Activated CD4-positive, alpha-beta T cell treated with anti-CD3 and anti-CD28 coated beads, Interleukin-2, amount 10 ng/mL, durations not matched to agents 7 days and 5 days (primary cell): Measurements from ENCODE around the gene ERBB4. TPM values are rescaled to one million over a fixed set of nuclear protein-coding genes. Genes with fewer than 3 reads are reported as not detected.

Source experiments
- CTCF ChIA-PET: fragments of 350-600 bp; sonication (Branson Sonifier 250); formaldehyde crosslinking; loops from one replicate; lab custom pipeline; 2021; ENCODE audit warnings: antibody characterized with exemption; lab: Charles Lee
- POLR2A ChIA-PET: fragments of 350-600 bp; sonication (Branson Sonifier 250); formaldehyde crosslinking; loops from one replicate; lab custom pipeline; 2021; ENCODE audit warnings: antibody characterized with exemption; lab: Charles Lee
- DNase-seq: peaks from one replicate; pipeline ENCODE4 v3.0.0-alpha.2; 2020
- H3K27ac Mint-ChIP-seq: one replicate; pipeline ENCODE4 v1.8.0; 2021; ENCODE audit warnings: mild to moderate bottlenecking, moderate library complexity, mixed read lengths
- H3K27me3 Mint-ChIP-seq: one replicate; pipeline ENCODE4 v1.8.0; 2021; ENCODE audit warnings: mixed read lengths
- H3K36me3 Mint-ChIP-seq: one replicate; pipeline ENCODE4 v1.8.0; 2021; ENCODE audit warnings: low read depth, mixed read lengths
- H3K4me1 Mint-ChIP-seq: one replicate; pipeline ENCODE4 v1.8.0; 2021; ENCODE audit warnings: mixed read lengths
- H3K4me3 Mint-ChIP-seq: one replicate; pipeline ENCODE4 v1.8.0; 2021; ENCODE audit warnings: mild to moderate bottlenecking, moderate library complexity, mixed read lengths
- H3K9me3 Mint-ChIP-seq: one replicate; pipeline ENCODE4 v1.8.0; 2021; ENCODE audit warnings: mixed read lengths
- total RNA-seq, 2 experiments: library from RNA; stranded (reverse); gene quantifications; one replicate each; pipeline ENCODE4 v1.2.3, GENCODE V29; 2021

ERBB4 gene
- total RNA-seq, 2 experiments from 2014 or later, result not detected

DNA sequence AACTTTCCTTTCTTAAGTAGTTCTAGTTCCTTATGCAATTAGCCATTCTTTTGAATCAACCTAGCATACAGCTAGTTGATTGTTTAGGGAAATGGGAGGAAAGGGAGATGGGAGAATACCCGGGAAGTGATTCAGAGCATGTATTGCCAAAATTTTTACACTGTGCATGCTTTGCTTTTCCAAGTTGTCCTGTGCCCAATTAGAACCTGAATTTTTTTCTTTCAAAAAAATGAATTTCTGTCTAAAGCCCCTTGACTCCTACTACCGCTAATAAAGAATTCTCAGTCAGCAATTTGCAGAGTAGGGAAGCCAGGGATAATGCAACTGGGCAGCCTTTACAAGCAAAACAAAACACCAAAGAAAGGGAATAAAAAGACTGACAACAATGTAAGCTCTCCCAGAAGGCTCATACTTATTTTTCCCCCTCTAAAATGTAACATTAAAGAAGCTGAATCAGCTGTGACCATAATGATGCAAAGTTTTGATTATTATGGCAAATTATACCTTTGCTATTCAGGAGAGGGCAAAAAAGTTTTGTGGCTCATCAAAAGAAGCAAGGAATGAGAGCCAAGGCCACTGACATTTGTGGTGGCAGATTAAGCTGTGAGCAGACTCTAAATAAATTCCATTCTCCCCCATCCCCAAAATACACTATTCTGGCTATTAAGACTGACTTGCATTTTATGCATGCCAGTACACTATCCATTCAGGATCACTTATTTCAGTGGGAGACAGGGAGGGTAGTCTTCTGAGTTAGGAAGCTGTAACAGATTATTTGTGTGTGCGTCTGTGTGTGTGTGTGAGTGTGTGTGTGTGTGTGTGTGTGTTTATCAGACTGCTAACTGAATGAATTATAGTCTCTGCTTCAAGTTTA is 174.3 kb downstream of the ERBB4 start:
- Mint-ChIP-seq H3K27ac (no peak overlapping the region), H3K4me3 (no peak overlapping the region), H3K9me3 (no peaks in the 10 kb centered on the region), H3K27me3 (no peaks in the 10 kb centered on the region), H3K36me3 (no peaks in the 10 kb centered on the region), H3K4me1 (no peaks in the 10 kb centered on the region)
- POLR2A ChIA-PET, result no interaction called here
- CTCF ChIA-PET, result no interaction called here
- DNase-seq, result no peak

DNA sequence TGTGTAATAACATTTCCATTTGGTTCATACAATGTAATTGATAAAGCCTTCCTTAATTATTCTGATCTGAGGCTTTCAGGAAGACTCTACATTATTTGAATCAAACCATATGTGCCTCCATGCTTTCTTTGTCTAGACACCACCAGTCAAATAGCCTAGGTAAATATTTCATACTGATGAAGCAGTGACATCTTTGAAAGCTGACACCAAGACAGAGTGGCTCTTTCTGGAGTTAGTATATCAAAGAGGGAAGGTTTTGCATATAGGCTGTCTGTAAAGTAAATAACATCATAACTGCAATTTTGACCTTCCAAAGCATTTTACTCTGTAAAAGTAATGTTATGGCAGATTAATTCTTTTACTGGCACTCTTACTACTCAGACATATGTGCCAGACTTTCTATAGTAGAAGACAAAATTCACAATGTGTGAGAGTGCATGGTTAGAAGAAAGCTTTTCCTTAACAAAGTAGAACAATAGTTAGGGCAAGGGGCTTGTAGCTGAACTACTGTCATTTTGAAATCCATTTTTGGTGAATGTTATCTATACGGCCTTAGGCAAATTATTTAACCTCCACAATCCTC is 177.3 kb downstream of the ERBB4 start:
- CTCF ChIA-PET, result no interaction called here
- H3K27me3 Mint-ChIP-seq, result no peaks in the 10 kb centered on the region
- H3K36me3 Mint-ChIP-seq, result no peaks in the 10 kb centered on the region
- H3K4me3 Mint-ChIP-seq, result no peak overlapping the region
- POLR2A ChIA-PET, result no interaction called here
- DNase-seq, result no peak
- H3K9me3 Mint-ChIP-seq, result no peaks in the 10 kb centered on the region
- no peak overlapping the region for H3K27ac Mint-ChIP-seq
- H3K4me1 Mint-ChIP-seq, result no peaks in the 10 kb centered on the region

DNA sequence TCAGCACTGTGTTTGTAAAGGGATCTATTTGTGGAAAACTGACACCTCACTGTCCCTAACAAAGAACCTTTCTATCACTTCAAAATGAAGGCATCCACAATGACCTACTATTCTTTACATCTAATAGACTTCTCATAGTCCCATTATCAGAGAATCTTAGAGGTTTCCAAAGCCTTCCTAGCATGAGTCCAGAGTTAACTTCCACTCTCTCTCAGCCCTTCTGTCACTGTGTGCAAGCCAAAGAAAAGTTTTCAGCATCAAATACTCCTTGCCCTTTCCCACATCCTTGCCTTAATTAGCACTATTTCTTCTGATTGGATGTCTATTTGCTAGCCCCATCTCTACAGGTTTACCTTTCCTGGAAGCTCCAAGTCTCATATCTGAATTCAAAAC is 178.5 kb downstream of the ERBB4 start:
- Mint-ChIP-seq H3K4me3 (no peak overlapping the region), H3K27me3 (no peaks in the 10 kb centered on the region), H3K27ac (no peak overlapping the region), H3K4me1 (no peaks in the 10 kb centered on the region), H3K9me3 (no peaks in the 10 kb centered on the region), H3K36me3 (no peaks in the 10 kb centered on the region)
- CTCF ChIA-PET, result no interaction called here
- POLR2A ChIA-PET, result no interaction called here
- no peak for DNase-seq

DNA sequence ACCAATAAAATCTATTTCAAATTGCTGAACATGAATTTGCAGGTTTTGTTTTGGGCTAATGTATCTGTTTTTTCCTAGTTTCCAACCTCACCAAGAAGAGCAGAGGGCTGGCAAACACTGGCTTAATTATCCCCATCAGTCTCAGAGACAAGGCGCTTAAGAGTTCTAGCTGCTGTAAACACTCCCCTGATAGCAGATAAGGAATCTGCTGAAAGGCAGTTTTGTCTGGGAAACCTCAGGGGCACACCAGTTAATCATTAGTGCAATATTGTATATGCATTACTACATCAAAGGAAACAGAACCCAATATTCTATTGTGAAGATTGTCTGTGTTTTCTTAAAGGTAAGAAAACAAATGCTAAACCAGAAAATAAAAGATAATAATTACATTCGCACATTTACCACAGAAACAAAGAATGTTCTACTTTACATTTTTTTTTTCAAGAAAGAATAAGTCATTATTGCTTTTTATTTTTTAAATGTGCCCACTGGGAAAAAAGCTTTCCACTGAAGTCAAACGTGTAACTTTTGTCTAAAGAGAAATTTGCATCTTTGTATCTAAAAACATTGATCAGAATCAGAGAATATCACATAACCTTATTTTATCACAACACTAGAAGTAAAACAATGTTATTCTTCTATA is 179.1 kb downstream of the ERBB4 start:
- Mint-ChIP-seq H3K4me1 (no peaks in the 10 kb centered on the region), H3K9me3 (no peaks in the 10 kb centered on the region), H3K27ac (no peak overlapping the region), H3K36me3 (no peaks in the 10 kb centered on the region), H3K27me3 (no peaks in the 10 kb centered on the region), H3K4me3 (no peak overlapping the region)
- POLR2A ChIA-PET, result no interaction called here
- CTCF ChIA-PET, result no interaction called here
- no peak for DNase-seq

DNA sequence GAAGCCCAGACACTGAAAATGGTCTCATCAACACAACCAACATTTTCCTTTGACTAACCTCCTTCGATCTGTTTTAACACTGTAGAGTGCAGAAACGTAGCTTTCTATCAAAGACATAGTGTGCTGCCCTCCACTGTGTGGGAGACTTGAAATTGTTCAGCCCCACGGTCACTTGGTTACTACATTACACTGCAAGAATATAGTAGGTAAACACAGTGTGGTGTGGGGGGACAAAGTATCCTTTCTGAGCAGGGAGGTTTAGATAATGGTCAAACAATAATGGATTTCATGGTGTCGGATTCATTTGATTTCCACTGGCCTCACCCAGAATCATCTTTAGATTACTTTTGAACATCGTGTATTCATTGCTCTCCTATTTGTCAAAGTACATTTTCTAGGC is 181.0 kb downstream of the ERBB4 start:
- POLR2A ChIA-PET, result no interaction called here
- H3K4me3 Mint-ChIP-seq, result no peak overlapping the region

DNA sequence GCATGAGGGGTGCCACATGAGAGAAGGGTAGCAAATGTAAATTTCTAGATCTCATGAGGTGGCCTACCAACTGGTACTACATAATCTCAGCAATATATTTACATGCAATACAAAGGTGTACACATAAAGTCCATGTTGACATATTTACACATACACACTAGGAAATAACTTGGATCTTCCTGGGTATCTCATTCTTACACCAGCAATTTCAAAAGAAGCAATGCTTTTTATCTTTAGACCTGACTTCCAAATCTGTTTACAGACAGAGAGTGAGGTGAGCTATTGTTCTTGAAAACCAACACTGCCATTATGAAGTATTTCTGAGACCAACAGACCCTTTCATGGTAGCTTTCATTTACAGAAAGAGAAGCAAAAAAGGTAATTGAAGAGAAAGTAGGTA is 184.2 kb downstream of the ERBB4 start:
- POLR2A ChIA-PET, result no interaction called here
- Mint-ChIP-seq H3K36me3 (no peaks in the 10 kb centered on the region), H3K4me3 (no peak overlapping the region), H3K9me3 (no peaks in the 10 kb centered on the region), H3K27ac (no peak overlapping the region), H3K27me3 (no peaks in the 10 kb centered on the region), H3K4me1 (no peaks in the 10 kb centered on the region)
- DNase-seq, result no peak
- CTCF ChIA-PET, result no interaction called here

More for the DNA sequence above, 181.0 kb downstream of the ERBB4 start:
- CTCF ChIA-PET, result no interaction called here
- Mint-ChIP-seq H3K27ac (no peak overlapping the region), H3K9me3 (no peaks in the 10 kb centered on the region), H3K36me3 (no peaks in the 10 kb centered on the region), H3K27me3 (no peaks in the 10 kb centered on the region), H3K4me1 (no peaks in the 10 kb centered on the region)
- no peak for DNase-seq

DNA sequence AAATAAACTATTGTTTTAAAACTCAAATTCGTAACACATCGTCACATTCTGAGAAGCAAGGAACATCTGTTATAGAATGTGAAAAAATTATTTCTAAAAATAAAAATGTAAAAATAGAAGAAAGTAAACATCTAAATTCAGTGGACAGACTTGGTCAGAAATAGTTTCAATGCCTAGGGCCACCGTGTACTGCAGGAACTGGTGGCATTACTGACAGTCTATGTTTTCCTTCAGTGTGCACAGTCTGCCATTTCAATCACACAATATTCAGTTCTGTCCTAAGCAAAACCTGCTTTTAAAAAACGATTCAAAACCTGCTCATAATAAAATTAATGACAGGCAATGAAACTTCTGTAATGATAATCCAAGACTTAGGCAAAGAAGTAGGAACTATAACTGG is 190.1 kb downstream of the ERBB4 start:
- CTCF ChIA-PET, result no interaction called here
- H3K27ac Mint-ChIP-seq, result no peak overlapping the region
- H3K9me3 Mint-ChIP-seq, result no peaks in the 10 kb centered on the region
- H3K4me3 Mint-ChIP-seq, result no peak overlapping the region
- DNase-seq, result no peak
- no peaks in the 10 kb centered on the region for H3K27me3 Mint-ChIP-seq
- H3K36me3 Mint-ChIP-seq, result no peaks in the 10 kb centered on the region
- POLR2A ChIA-PET, result no interaction called here
- H3K4me1 Mint-ChIP-seq, result no peaks in the 10 kb centered on the region

DNA sequence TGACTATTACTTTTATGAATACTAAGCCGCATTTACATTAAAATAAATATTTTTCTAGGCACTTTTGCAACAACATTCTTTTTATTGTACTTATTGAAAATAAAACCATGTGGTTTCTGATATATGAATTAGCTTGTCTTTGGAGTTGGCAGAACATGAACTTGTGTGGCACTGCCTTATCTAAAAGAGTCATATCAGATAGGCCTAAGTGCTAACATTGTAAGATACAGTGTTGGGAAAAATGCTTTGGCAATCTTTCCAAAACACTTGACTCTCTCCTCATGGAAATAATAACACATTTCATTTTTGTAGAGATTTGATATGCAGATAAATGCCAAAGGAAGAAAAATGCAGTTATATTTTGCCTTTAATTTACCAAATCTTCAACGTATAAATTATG is 191.7 kb downstream of the ERBB4 start:
- no peak overlapping the region for H3K4me3 Mint-ChIP-seq
- no peaks in the 10 kb centered on the region for H3K27me3 Mint-ChIP-seq
- POLR2A ChIA-PET, result no interaction called here
- H3K27ac Mint-ChIP-seq, result no peak overlapping the region
- H3K36me3 Mint-ChIP-seq, result no peaks in the 10 kb centered on the region
- H3K9me3 Mint-ChIP-seq, result no peaks in the 10 kb centered on the region
- CTCF ChIA-PET, result no interaction called here
- DNase-seq, result no peak
- no peaks in the 10 kb centered on the region for H3K4me1 Mint-ChIP-seq

DNA sequence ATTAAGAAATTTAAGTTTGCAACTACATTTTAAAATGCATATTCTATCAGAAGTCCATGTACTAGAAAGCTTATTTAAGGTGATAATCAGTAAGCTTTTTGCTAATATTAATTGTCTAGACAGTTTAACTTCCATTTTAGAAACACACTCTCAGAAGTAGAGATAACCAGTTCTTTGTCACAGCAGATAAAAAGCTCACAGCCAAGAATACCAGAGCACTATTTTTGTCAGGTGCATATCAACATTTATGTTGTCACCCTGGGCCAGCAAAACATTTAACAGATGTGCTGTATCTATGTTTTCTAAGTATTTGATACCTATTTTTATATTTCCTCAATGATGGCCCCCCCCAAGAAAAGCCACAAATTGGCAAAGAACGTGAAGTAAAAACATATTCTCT is 192.6 kb downstream of the ERBB4 start:
- H3K4me3 Mint-ChIP-seq, result no peak overlapping the region
- no peak for DNase-seq
- H3K9me3 Mint-ChIP-seq, result no peaks in the 10 kb centered on the region
- ChIA-PET POLR2A (no interaction called here), CTCF (no interaction called here)
- no peaks in the 10 kb centered on the region for H3K36me3 Mint-ChIP-seq
- no peaks in the 10 kb centered on the region for H3K4me1 Mint-ChIP-seq
- H3K27me3 Mint-ChIP-seq, result no peaks in the 10 kb centered on the region
- H3K27ac Mint-ChIP-seq, result no peak overlapping the region

DNA sequence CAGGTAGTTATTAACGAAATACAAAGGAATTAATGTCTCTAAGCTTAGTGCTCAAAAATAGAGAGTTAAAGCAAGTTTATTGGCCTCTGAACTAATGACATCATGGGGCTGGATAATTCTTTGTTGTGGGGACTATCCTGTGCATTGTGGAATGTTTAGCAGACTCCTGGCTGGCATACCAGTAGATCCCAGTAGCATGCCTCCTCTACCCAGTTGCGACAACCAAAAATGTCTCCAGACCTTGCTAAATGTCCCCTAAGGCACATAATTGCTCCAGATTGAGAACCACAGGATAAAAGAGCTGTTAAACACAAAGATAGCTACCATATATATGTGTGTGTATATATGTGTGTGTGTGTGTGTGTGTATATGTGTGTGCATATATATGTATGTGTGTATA is 194.5 kb downstream of the ERBB4 start:
- POLR2A ChIA-PET, result no interaction called here
- H3K36me3 Mint-ChIP-seq, result no peaks in the 10 kb centered on the region
- DNase-seq, result no peak
- no peaks in the 10 kb centered on the region for H3K9me3 Mint-ChIP-seq
- no peak overlapping the region for H3K4me3 Mint-ChIP-seq
- CTCF ChIA-PET, result no interaction called here
- no peaks in the 10 kb centered on the region for H3K27me3 Mint-ChIP-seq
- no peaks in the 10 kb centered on the region for H3K4me1 Mint-ChIP-seq
- H3K27ac Mint-ChIP-seq, result no peak overlapping the region

DNA sequence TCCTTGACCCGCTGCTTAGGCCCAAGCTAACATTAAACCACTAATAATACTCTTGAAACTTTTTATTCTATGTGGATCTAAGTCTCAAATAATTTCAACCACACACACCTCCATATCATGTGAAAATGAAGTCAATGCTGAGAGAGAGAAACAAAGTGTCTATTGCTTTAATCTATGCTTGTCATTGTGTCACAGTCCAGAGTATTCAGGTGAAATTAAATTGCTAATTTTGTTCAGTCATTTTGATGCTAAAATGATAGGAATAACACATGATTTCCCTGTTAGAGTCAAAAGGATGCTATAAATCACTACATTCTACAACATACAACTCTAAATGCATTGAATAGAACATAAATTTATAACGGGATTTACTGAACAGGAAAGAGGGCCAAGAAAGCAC is 195.4 kb downstream of the ERBB4 start:
- H3K27ac Mint-ChIP-seq, result no peak overlapping the region
- no peaks in the 10 kb centered on the region for H3K4me1 Mint-ChIP-seq
- ChIA-PET POLR2A (no interaction called here), CTCF (no interaction called here)
- no peak overlapping the region for H3K4me3 Mint-ChIP-seq
- H3K36me3 Mint-ChIP-seq, result no peaks in the 10 kb centered on the region
- H3K27me3 Mint-ChIP-seq, result no peaks in the 10 kb centered on the region
- DNase-seq, result no peak
- no peaks in the 10 kb centered on the region for H3K9me3 Mint-ChIP-seq

DNA sequence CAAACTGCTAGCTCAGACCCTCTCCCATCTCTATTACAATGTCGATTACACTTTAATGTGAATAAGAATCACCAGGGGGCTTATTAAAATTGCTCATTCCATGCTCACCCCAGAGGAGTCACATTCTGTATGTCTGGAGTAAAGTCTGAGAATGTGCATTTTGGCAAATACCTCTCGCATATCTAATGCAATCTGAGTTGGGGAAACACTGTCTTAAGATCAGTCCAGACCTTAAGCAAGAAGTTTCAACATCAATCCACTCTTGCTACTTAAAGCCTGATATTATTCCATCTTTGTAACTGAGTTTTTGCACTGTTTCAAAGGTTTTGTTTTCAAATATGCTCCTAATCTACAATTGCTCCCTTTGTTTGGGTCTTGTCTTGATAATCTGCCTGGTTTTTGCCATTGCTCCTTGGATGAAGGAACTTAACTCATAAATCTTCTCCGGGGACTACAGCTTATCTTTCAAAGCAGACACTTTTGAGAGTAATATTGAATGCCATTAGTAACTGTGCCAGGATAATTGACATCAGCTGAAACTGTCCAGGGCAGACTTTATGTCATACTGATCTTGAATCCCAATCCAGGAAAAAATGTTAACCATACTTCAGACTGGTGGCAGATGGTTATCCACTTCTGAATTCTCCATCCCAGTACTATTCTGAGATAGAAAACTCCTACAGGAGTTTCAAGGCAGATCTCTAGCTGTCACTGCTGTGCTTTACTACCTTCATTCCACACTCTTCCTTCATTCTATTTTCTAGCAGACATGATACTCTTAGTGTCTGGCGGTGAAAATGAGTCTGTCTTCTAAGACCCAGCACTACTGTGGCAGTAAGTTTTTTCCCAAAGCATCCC is 200.9 kb downstream of the ERBB4 start:
- no peak for DNase-seq
- ChIA-PET CTCF (no interaction called here), POLR2A (no interaction called here)

DNA sequence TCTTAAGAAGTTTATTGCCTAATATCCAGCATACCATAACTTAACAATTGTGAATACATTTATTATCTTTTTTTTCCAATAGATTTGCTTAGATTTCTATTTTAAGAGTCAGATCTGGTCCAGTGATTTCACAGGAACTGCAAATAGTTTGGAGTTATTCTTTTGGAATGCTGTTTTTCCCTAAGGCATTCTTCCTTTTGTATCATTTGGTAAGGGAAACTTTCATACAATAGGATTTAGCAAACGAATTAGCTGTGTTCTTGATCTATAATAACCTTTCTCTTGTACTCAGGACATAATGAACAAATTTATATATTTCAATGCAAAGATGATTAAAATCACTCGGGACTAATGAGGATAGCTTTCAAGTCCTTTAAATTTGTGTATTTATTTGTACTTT is 201.6 kb downstream of the ERBB4 start:
- no peak for DNase-seq
- no peak overlapping the region for H3K4me3 Mint-ChIP-seq
- H3K36me3 Mint-ChIP-seq, result no peaks in the 10 kb centered on the region
- no peaks in the 10 kb centered on the region for H3K9me3 Mint-ChIP-seq
- H3K4me1 Mint-ChIP-seq, result no peaks in the 10 kb centered on the region
- ChIA-PET CTCF (no interaction called here), POLR2A (no interaction called here)
- H3K27me3 Mint-ChIP-seq, result no peaks in the 10 kb centered on the region
- H3K27ac Mint-ChIP-seq, result no peak overlapping the region

More for the DNA sequence above, 200.9 kb downstream of the ERBB4 start:
- Mint-ChIP-seq H3K36me3 (no peaks in the 10 kb centered on the region), H3K9me3 (no peaks in the 10 kb centered on the region), H3K4me1 (no peaks in the 10 kb centered on the region), H3K27me3 (no peaks in the 10 kb centered on the region), H3K27ac (no peak overlapping the region), H3K4me3 (no peak overlapping the region)
